Measurements from ENCODE around the gene PNPLA1.

GRCh38 chr6:36284359-36284758 lies 14.5 kb downstream of the PNPLA1 start:
- TF ChIP-seq YY1 (IDR thresholded peaks at IDR 0.05; ENCODE audit: low read depth): no peak
- no peak for TF ChIP-seq CEBPB (IDR thresholded peaks at IDR 0.05)
- no peak for TF ChIP-seq MAX (IDR thresholded peaks at IDR 0.05)
- TF ChIP-seq TEAD4 (IDR thresholded peaks at IDR 0.05): no peak
- TF ChIP-seq RAD21 (IDR thresholded peaks at IDR 0.05; ENCODE audit: low read depth): no peak
- no peak for TF ChIP-seq FOXM1 (IDR thresholded peaks at IDR 0.05; ENCODE audit: borderline replicate concordance, low read depth)
